Measurements from ENCODE around the gene SPATS1.
"Not testable (repeated sequence)": the region's sequence is repeated elsewhere in the genome, so short reads cannot be mapped to it uniquely, and the experiment has no call there.

The SPATS1 gene

GRCh38 chr6:44346818-44347217 lies 4.4 kb downstream of the SPATS1 start:
- not testable (repeated sequence) for DNase-seq

- no peak for DNase-seq
These were observed 7.6 kb downstream of the SPATS1 start for GRCh38 chr6:44349904-44350649.

- not testable (repeated sequence) for DNase-seq
These were observed 8.2 kb downstream of the SPATS1 start for GRCh38 chr6:44350650-44350994.

- no peak for DNase-seq
These were observed 9.8 kb downstream of the SPATS1 start for GRCh38 chr6:44352259-44352658.

- DNase-seq, result no peak
These were observed 10.9 kb downstream of the SPATS1 start for GRCh38 chr6:44353336-44353735.

- DNase-seq, result no peak
These were observed 13.2 kb downstream of the SPATS1 start for GRCh38 chr6:44355640-44356039.

GRCh38 chr6:44356487-44356886 lies 14.0 kb downstream of the SPATS1 start:
- DNase-seq, result no peak

GRCh38 chr6:44359973-44360372 lies 17.5 kb downstream of the SPATS1 start:
- no peak for DNase-seq

- no peak for DNase-seq
These were observed 19.5 kb downstream of the SPATS1 start for GRCh38 chr6:44361947-44362346.

- DNase-seq, result no peak
These were observed 21.0 kb downstream of the SPATS1 start for GRCh38 chr6:44363377-44363926.

- DNase-seq, result no peak
These were observed 24.3 kb downstream of the SPATS1 start for GRCh38 chr6:44366781-44367180.

GRCh38 chr6:44367681-44368080 lies 25.2 kb downstream of the SPATS1 start:
- no peak for DNase-seq

GRCh38 chr6:44373051-44373450 lies 30.6 kb downstream of the SPATS1 start:
- DNase-seq, result no peak

GRCh38 chr6:44373787-44374186 lies 31.3 kb downstream of the SPATS1 start:
- DNase-seq, result no peak

GRCh38 chr6:44375071-44375470 lies 32.6 kb downstream of the SPATS1 start:
- DNase-seq, result no peak

- DNase-seq, result no peak
These were observed 35.0 kb downstream of the SPATS1 start for GRCh38 chr6:44377484-44377883.

GRCh38 chr6:44377971-44378370 lies 35.5 kb downstream of the SPATS1 start:
- no peak for DNase-seq

GRCh38 chr6:44381739-44382138 lies 39.3 kb downstream of the SPATS1 start:
- DNase-seq, result no peak

GRCh38 chr6:44386364-44386928 lies 44.0 kb downstream of the SPATS1 start:
- DNase-seq, result no peak

- DNase-seq, result no peak
These were observed 44.5 kb downstream of the SPATS1 start for GRCh38 chr6:44386929-44387345.

GRCh38 chr6:44387346-44388134 lies 45.1 kb downstream of the SPATS1 start, which contains the start of gene CDC5L:
CDC5L (plus strand) TSS chr6:44387706; CDS start chr6:44387824, 118 bp downstream.
- peak; percentile 98 to 99 for DNase-seq

- peak in 1 of 2 experiments; percentile 53 for DNase-seq
These were observed 45.7 kb downstream of the SPATS1 start for GRCh38 chr6:44388135-44388487.

- no peak for DNase-seq
These were observed 46.4 kb downstream of the SPATS1 start for GRCh38 chr6:44388887-44389286.
